GM12872 (cell line): Measurements from ENCODE around the gene SLC15A1.

Experiments
- CTCF ChIP-seq: IDR thresholded peaks from 3 replicates; pipeline ENCODE4 v1.5.1; 2011; ENCODE audit warnings: low read depth, mild to moderate bottlenecking, low read length, moderate library complexity; ENCODE audit not compliant: insufficient read depth

The SLC15A1 gene

DNA sequence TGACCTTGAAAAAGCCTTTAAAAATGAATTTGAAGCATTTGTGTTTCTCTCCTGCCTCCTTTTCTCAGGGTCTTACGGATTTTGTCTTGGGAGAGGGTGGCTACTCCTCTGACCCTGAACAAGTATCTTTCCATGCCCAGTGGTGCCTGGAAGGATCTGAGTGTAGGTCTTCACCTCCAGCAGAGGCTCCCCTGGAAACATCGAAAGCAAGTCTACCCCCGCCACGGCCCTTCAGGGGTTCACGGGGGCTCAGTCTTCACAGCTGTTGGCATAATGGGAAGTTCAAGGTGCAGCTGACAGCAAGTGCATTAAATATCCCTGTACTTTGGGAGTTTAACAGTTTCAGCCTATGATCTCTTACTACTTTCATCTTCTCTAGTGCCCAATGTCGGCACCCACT is 42.7 kb upstream of the SLC15A1 start:
- TF ChIP-seq CTCF: no peak

DNA sequence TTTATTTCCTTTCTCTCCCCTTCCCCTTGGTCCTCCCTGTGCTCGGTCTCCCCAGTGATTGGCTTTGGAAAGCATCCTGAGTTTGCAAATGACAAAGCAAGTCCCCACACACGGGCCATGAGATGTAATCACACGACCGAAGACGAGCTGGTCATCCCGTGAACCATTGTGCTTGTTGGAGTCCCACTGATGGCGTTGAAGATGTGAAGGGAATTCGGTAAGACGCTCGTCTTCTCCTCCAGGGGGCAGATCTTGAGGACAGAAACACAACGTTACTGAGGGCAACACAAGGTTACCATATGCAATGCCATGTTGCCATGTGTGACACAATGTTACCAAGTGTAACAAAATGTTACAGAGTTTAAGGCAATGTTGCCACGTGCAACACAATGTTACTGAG is 42.0 kb upstream of the SLC15A1 start:
- TF ChIP-seq CTCF: no peak

GRCh38 chr13:98792785-98793495 is 40.5 kb upstream of the SLC15A1 start:
- no peak for TF ChIP-seq CTCF

DNA sequence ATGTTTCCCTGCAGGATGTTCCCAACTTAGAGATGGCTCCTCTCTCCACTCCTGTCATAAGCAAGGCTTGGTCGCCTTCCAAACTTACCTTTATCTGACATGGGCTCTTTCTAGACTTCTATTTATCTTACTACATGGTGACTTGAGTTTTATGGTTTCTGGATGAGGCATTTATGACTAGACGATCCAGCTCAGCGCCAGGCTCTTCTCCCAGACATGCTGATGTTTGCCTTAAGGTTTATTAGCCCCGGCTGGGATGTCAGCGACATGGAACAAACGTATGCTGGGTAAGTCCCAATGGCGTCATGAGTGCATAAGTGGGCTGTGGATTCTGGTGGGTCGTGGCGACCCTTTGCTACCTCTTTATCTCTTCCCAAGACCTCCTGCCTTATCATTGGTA is 39.8 kb upstream of the SLC15A1 start:
- TF ChIP-seq CTCF: no peak

GRCh38 chr13:98791611-98792010 is 39.1 kb upstream of the SLC15A1 start:
- TF ChIP-seq CTCF: no peak

GRCh38 chr13:98787996-98788395 is 35.5 kb upstream of the SLC15A1 start:
- TF ChIP-seq CTCF: no peak

DNA sequence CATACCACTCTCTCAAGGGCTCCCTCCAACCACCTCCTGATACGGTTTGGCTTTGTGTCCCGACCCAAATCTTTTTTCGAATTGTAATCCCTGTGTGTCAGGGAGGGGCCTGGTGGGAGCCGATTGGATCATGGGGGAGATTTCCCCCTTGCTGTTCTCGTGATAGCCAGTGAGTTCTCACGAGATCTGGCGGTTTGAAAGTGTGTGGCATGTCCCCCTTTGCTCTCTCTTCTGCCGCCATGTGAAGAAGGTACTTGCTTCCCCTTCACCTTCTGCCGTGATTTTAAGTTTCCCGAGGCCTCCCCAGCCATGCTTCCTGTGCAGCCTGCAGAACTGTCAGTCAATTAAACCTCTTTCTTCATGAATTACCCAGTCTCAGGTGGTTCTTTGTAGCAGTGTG is 34.7 kb upstream of the SLC15A1 start:
- no peak for TF ChIP-seq CTCF
